ENCODE results near the gene KCNH2. TPM values are rescaled to one million over a fixed set of nuclear protein-coding genes. Genes with fewer than 3 reads are reported as not detected.
A peak's percentile ranks its signal among the peaks of the same experiment; 100 is the strongest.

The KCNH2 gene
- total RNA-seq, 2 donors from 2014 or later: 0.41 to 0.72 TPM

DNA sequence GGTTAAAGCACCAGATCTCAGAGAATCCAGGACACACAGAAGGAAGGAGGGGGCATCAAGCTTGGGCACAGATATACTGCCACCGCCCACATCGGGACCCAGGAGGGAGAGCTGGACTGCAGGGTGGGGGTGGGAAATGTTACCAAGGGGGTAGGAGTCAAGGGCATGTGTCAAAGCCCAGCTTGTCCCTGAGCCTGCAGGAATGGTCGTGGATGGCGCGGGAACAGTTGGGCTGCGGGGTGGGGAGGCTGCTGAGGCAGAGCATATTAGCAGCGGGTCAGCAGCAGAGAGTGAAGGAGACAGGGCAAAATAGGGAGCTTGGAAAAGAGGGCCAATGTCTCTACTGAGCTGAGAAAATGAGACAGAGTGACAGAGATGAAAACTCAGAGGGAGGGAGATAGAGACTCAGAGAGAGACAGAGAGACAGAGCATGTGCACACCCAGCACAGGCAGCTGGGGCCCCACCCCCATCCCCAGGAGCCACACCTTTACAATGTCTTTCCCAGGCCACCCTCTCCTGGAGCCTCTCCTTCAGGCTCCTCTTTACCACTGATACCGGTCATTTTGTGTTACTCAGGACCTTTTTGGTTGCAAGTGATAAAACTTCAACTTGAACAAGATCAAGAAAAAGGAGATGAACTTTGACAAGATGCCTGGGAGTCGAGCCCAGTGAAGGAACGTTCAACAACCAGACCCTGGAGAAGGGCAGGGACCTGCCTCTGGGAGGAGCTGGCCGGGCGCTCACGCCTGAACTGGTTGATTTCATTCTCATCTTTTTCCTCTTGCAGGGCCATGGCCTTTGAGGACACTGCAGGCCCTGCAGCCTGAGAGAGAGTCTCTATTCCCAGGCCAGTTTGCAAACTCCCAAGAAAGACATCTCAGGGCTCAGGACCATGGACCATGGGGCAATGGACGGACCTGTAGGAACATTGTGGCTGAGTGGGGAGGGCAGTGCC lies 75.8 kb downstream of the KCNH2 start:
- no peak for ATAC-seq
- Mint-ChIP-seq H3K9me3 (no peaks in the 10 kb centered on the region), H3K36me3 (no peaks in the 10 kb centered on the region), H3K27ac (no peak overlapping the region)
- DNase-seq (ENCODE audit: low spot score in 2 of 2): no peak

DNA sequence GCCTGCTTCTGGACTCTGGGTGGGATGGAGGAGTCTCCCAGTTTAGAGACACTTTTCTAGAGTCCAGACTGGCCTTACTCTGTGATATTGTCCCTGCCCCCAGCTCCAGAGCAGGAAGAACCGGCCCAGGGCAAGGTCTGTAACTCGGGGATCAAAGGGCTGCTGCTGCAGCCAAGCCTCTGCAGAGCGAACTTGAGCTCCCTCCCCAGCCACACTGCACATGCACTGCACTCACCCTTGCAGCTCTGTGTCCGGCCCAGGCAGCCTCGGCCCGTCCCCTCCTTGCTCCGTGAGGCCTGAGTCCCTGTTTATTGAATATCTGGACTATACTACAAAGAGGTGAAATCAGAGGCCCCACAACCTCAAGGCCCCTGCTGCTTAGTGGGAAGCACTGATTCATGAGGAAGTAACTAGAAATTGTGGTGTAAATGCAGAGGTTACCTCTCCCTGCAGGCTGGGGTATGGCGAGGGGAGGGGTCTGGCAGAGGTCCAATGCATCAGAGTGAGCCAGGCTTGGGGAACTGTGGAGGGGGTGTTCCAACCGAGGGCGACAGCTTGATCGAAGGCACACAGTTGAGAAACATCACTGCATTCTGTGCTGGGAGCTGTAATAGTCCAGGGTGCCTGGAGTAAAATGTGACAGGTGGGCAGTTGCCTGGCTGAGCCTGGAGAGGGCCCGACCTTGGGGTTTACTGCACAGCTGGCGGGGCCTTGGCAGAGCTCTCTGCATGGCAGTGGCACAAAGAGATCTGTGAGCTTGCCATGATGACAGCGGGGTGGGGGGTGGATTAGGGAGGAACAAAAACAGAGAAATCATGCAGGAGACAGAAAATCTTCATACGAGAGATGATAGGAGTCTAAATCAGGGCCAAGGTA lies 76.7 kb downstream of the KCNH2 start:
- Mint-ChIP-seq H3K36me3 (no peaks in the 10 kb centered on the region), H3K27ac (no peak overlapping the region), H3K9me3 (no peaks in the 10 kb centered on the region)
- no peak for ATAC-seq
- DNase-seq (ENCODE audit: low spot score in 2 of 2): no peak

DNA sequence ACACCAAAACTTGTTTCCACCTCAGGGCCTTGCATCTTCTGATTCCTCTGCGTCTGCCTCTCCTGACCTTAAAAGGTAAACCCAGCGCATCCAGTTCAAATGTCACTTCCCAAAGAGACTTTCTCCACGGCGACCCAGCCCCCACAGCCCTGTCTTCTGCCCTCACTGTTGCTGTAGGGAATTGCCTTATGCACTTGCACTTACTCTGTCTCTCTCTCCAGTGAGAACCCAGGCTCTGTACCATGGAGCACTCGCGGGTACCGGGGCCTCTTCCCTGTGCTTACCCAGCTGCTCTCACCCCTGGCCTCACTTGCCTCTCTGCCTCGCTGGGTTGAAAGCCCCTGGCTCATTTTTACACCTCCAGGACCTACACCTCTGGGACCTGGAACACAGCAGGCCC lies 77.4 kb downstream of the KCNH2 start:
- DNase-seq (ENCODE audit: low spot score in 2 of 2) (no peak), ATAC-seq (no peak)
- no peak overlapping the region for H3K27ac Mint-ChIP-seq
- H3K36me3 Mint-ChIP-seq: no peaks in the 10 kb centered on the region
- no peaks in the 10 kb centered on the region for H3K9me3 Mint-ChIP-seq

DNA sequence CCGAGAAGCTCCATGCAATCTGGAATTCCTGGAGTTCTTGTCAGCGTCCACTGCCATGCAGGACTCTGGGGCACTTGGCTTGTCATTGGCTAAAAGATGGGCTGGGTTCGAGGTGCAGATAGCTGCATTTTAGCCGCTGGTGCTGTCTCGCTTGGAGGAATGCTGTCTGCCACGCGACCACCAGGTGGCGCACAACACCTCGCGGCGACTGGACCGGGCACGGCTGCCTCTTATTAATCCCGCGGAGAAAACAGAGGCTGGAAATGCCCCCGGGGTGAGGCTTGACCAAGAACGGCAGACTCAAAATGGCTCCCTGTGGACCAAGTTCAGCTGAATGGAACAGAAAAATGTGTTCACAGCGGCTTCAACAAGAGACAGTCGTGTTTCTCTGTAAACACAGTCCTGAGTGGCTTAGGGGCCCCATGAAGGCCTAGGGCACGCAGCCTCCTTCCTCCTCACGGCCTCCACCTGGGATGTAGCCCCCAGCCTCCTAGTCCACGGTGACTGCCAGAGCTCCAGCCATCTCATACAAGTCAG lies 79.6 kb downstream of the KCNH2 start:
- peak; percentile 74 to 85 for DNase-seq (ENCODE audit: low spot score in 2 of 2)
- Mint-ChIP-seq H3K9me3 (peaks cover 4 to 5% of the 10 kb centered on the region in 2 donors), H3K27ac (no peak overlapping the region), H3K36me3 (peaks cover 5 to 6% of the 10 kb centered on the region in 2 donors)
- ATAC-seq: peak; percentile 73 to 82

DNA sequence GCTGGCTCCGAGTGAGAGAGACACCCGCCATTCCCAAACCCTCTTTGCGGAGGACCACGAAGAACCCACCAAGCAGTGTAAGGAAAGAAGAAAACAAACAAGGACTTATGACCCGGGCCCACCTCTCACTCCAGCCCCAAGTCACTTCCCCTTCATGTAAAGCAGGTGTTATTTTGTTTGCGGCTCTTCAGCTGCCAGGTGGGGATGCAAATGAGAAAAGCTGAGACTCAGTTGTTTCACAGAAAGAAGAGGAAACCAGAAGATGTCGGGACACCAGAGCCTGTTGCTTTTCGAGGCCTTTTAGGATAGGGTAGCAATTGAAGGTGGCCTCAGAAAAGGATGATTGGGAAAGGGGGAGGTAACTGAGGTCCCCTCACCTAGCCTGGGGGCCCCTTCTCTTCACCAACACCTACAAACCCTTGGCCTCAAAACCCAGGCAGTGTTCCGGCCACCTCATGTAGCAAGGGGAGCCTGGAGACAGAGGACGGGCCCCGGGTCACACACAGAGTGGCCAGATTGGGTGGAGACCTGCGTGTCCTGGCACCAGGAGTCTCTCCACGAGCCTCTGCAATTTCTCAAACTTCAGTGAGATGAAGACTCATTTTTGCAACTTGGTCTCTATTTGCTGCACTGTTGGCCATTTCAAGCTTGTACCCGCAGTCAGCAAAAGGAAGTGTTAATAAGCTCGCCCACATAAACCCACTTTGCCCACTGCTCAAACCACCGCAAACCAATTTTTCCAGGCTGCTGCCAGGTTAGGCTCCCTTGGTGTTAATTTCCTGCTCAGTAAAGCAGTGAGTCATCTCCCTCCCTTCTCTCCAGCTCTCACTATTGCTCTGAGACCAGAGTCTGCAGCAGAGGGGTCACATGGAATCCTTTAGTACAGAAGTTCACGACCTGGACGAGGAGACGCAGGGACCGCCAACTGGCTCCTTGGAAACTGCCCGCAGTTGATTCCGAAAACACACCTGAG lies 80.3 kb downstream of the KCNH2 start:
- ATAC-seq: peak; percentile 76 to 77
- H3K9me3 Mint-ChIP-seq: peaks cover 4 to 5% of the 10 kb centered on the region in 2 donors
- H3K27ac Mint-ChIP-seq: no peak overlapping the region
- H3K36me3 Mint-ChIP-seq: peaks cover 5 to 6% of the 10 kb centered on the region in 2 donors
- DNase-seq (ENCODE audit: low spot score in 2 of 2): no peak

DNA sequence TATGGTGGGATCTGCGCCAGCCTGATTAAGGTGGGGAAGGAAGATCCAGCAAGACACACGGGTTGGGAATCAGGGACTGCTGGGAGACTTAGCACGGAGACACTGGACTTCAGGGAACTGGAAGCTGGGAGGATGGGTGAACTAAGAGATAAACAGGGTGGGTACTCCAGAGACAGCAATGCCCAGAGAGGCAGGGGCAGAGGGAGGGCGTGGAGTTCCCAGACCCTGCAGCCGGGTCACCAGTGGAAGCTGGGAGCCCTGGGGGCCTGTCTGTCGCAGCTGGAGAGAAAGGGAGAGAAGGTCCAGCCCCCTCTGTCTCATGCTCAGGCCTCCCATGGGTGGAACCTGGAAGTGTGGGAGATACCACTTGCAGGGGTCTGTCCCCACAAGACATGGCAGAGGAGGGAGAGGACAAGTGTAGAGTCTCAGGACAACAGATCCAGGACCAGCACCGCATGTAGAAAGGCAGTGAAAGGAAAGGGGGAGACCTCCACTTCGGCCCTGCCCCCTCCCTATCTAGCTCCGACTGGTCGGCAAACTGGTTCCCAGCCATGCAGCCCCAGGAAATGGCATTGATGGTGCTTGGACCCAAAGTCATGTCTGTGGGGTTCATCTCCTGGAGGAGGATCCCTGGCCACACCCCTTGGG lies 81.4 kb downstream of the KCNH2 start:
- Mint-ChIP-seq H3K36me3 (peaks cover 5 to 6% of the 10 kb centered on the region in 2 donors), H3K27ac (no peak overlapping the region), H3K9me3 (peaks cover 4 to 5% of the 10 kb centered on the region in 2 donors)
- DNase-seq (ENCODE audit: low spot score in 2 of 2) (no peak), ATAC-seq (no peak)

DNA sequence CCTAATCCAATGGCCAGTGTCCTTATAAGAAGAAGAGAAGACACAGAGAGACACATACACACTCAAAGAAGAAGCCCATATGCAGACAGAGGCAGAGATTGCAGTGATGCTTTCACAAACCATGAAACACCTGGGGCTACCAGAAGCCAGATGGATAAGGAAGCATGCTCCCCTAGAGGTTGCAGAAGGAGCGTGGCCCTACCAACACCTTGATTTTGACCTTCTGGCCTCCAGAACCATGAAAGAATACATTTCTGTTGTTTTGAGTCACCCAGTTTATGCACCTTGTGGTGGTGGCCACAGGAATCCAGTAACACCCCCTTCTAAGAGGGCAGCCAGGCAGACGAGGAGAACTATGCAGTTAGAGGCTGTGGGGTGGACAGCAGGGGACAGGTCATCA lies 82.3 kb downstream of the KCNH2 start:
- peaks cover 4 to 5% of the 10 kb centered on the region in 2 donors for H3K9me3 Mint-ChIP-seq
- no peak overlapping the region for H3K27ac Mint-ChIP-seq
- DNase-seq (ENCODE audit: low spot score in 2 of 2) (no peak), ATAC-seq (no peak)
- H3K36me3 Mint-ChIP-seq: peaks cover 5 to 6% of the 10 kb centered on the region in 2 donors

Other genes with a start within 250 kb of the KCNH2 start
- 100 to 1,000 TPM in 1 of 2 donors, 10 to 100 TPM in 1; 73.1 to 115 TPM for gene GIMAP5, start 240.9 kb downstream of the KCNH2 start, total RNA-seq
- not detected for gene TMEM176B, start 178.0 kb downstream of the KCNH2 start, total RNA-seq
- not detected for gene TMEM176A, start 177.6 kb downstream of the KCNH2 start, total RNA-seq
- gene AOC1, start 125.8 kb downstream of the KCNH2 start, total RNA-seq: not detected
- 10 to 100 TPM in 1 of 2 donors, 1 to 10 TPM in 1; 1.8 to 12.7 TPM for gene NOS3, start 12.7 kb upstream of the KCNH2 start, total RNA-seq
- 10 to 100 TPM in 1 of 2 donors, 1 to 10 TPM in 1; 1.1 to 14.9 TPM for gene ATG9B, start 46.2 kb upstream of the KCNH2 start, total RNA-seq
- gene ABCB8, start 50.1 kb upstream of the KCNH2 start, total RNA-seq: 10 to 100 TPM; 42.6 to 78.3 TPM
- gene ASIC3, start 70.2 kb upstream of the KCNH2 start, total RNA-seq: 10 to 100 TPM in 1 of 2 donors, 1 to 10 TPM in 1; 7.6 to 19.7 TPM
- 10 to 100 TPM; 13.0 to 19.4 TPM for gene CDK5, start 79.6 kb upstream of the KCNH2 start, total RNA-seq
- gene SLC4A2, start 81.3 kb upstream of the KCNH2 start, total RNA-seq: 10 to 100 TPM; 48.9 to 99.6 TPM
- gene FASTK, start 102.5 kb upstream of the KCNH2 start, total RNA-seq: 10 to 100 TPM; 27.0 to 62.0 TPM
- 10 to 100 TPM; 25.8 to 60.5 TPM for gene TMUB1, start 105.2 kb upstream of the KCNH2 start, total RNA-seq
- gene AGAP3, start 108.2 kb upstream of the KCNH2 start, total RNA-seq: 10 to 100 TPM; 26.0 to 52.2 TPM
- gene GBX1, start 189.4 kb upstream of the KCNH2 start, total RNA-seq: under 1 TPM in 1 of 2 donors, not detected in 1; 0.31 TPM
- gene ASB10, start 208.9 kb upstream of the KCNH2 start, total RNA-seq: not detected
- gene H2BK1, start 232.2 kb upstream of the KCNH2 start, total RNA-seq: 1 to 10 TPM in 1 of 2 donors, not detected in 1; 1.2 TPM
- gene ABCF2, start 248.9 kb upstream of the KCNH2 start, total RNA-seq: 10 to 100 TPM; 23.5 to 33.6 TPM